HG03558 (cell line): ENCODE data around the gene EIF4G2.

Experiments
- ATAC-seq: cut with Tn5 transposase; IDR thresholded peaks from one replicate; pipeline ENCODE4 v1.9.1; 2021; ENCODE audit warnings: moderate number of reproducible peaks; ENCODE audit not compliant: unreplicated experiment; ENCODE audit errors: extremely low read depth

The EIF4G2 gene

DNA sequence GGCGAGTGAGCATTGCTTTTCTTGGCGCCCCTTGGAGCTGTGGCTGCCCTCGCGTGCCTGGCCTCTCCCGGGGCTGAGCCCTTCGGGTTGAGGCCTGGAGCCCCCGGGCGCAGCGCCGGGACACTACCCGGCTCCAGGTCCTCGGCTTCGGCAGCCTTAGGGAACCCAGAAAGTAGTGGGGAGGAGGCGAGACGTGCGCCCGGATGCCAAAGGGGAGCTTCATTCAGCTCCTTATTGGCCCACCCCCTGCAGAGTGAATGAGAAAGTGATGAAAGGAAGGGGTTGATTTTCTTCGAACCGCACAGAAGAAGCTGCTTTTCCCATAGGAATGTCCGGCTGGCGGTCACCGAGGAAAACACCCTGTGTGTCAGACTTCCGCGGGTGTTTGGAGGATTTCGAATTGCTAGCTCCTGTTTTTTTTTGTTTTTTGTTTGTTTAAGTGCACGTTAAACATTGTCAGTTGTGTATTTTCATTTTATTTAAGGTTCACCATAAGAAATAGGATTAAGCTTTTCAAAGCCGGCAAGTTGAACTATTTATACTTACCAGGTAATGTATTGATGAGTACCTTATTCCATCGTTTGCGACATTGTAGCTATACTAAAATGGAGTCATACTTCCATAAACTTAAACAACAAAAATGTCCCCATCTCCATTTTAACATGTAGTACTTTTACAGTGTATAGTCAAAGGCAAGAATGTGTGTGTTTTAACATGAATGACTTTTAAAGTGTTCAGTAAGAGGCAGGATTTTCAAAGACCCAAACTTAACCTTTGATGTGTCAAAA is 841 bp upstream of the EIF4G2 start:
- no peak for ATAC-seq

DNA sequence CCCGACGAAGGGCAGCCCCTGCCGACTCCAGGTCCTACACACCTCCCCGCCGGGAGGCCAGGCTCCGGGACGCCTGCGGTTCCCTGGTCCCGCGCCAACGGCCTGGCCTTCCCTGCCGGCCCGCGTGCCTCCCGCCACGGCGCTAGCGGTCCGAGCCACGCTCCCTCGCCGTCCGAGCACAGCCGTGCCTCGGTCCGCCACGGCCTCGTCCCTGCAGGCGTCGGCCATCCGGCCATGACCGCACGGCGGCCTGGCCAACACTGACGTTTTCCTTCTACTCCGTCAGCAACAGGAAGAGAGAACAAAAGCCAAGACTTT is 532 bp downstream of the EIF4G2 start:
- ATAC-seq: peak; percentile 0

DNA sequence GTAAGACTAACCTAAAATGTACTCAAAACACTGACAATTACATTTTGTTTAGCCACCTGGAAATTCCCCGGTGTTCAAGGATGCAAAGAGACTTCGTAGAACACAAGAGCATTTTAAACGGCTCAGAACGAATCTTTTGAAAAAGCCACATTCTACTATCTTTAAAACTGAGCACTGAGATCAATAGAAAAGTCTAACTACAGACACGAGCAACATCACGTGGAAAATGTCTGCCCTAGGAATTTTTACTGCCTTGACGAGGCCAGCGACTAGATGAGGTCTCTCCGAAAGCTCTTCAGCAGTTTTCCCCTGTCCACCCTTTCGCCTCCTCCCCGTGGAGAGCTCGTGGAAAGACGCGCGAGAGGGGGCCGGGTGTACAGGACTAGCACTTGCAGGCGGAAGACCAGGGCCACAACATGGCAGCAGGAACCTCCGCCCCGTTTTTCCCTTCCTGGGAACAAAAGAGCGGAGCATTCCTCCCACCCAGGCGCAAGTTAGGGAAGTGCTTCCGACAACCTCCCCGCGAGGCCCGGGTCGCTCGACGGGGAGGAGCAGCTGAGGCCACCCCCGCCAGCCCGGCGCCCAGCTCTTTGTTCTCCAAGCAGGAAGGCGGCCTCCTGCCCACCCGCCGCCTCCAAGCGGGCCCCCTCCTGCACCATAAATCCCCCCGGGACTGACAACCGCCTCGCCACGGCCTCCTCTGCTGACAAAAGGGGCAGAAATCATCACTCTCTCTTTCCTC is 1.1 kb downstream of the EIF4G2 start:
- ATAC-seq: no peak

DNA sequence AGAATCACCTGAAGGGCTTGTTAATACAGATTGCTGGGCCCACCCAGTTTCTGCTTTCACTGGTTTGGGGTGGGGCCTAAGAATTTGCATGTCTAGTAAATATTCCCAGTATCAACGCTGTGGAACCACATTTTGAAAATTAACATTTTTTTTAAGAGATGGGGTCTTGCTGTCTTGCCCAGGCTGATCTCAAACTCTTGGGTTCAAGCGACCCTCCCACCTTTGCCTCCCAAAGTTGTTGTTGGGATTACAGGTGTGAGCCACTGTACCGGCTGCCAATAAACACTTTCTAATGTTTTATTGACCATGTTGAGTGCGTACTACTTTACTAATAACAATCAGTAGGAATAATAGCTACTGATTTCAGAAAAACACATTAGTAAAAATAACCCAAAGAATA is 2.5 kb downstream of the EIF4G2 start:
- no peak for ATAC-seq

DNA sequence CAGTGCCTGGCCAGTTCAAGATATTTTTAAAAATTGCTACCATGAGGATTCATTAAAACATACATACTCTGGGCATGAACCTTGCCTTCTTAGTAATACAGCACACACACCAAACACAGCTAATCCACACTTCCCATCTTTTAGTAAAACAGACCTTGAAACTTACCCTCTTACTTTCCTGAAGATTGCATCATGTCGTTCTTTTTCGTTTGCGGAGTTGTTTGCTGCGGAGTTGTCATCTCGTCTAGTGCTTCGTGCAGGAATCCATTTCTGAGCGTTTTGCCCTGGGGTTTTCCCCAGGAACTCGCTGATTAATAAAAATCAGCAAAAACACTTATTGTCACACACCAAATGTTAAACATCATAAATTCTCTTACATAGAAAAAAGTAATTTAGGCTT is 3.0 kb downstream of the EIF4G2 start:
- no peak for ATAC-seq

DNA sequence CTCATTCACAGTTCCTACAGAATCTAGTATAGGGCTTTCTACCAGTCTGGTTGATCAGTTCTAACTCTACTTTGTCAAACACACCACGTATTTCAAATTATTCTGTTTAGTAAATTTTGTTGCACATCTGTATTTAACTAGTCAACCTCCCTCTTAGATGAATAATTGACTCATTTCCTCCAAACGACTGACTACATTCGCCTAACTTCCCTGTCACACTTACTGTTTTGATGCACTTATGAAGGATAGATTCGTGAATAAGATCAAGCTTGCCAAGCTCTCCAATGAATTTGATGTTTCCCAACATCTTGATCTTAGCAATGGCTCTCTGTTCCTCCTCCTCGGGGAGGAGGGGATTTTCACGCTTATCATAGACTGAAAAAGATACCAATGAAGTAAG is 5.0 kb downstream of the EIF4G2 start:
- no peak for ATAC-seq

DNA sequence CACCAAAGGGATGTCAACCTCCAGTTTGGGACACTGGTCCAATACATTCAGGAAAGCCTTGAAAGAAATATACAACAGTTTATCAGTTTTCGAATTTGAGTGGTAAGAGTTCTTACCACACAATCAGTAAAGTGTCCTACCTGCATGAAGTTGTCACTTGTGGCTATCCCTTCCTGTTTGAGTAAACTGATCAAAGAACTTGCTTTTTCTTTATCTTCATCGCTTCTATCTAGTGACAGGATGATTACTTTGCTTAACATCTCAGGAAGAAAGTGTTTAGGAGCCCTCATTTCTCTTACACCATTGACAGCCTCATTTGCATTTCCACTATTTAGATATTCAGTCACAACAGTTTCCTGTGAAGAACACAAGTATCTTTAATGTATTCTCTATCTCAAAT is 8.4 kb downstream of the EIF4G2 start:
- no peak for ATAC-seq

DNA sequence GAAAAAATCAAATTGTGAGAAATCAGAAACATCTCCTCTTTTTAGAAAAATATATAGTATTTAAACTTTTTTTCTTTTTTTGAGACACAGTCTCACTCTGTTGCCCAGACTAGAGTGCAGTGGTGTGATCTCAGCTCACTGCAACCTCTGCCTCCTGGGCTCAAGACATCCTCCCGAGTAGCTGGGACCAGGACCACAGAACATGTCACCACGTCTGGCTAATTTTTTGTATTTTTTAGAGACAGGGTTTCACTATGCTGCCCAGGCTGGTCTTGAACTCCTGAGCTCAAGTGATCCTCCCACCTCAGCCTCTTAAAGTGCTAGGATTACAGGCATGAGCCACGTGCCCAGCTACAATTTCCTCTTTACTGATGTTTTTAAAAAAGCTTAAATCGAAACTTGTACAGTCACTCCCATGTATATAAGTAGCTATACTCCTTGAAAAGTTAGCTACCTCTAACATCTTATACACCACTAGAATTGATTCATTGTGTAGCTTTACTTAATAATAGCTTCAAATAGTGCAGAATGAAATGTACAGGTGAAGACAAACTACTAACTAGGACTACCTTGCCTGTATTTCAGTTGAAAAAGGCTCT is 10.3 kb downstream of the EIF4G2 start:
- no peak for ATAC-seq

DNA sequence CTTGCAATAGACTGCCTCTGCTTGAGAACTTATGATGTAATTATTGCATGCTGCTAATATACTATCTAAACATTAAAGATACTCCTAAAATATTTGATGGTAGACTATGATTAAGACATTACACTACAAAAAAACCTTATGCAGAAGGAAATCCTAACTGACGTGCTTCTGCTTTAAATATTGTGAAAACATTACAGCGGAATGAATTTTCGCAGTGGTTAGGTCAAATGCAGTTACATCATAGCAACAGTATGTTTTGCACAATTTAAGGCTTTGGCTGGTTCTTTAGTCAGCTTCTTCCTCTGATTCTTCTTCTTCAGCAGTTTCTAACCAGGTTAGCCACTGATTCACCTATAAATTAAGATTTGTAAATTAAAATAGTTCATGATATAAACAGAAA is 11.2 kb downstream of the EIF4G2 start:
- ATAC-seq: no peak

DNA sequence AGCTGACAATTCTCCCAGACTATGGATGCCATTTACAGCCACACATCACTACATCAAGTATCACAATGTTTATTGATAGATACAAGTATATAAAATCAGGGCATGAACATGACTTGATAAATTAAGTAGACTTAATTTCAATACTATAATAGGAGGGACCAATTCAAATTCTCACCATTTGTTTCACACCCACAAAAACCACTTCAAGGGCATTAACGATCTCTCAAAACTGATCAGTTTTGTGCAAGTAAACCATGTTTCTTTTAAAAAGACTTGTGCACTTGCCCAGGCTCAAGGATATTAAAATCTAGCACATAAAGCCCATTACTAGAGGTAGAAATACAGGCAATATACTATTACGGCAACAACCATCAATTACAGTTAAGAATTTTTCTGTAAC is 11.7 kb downstream of the EIF4G2 start:
- no peak for ATAC-seq

DNA sequence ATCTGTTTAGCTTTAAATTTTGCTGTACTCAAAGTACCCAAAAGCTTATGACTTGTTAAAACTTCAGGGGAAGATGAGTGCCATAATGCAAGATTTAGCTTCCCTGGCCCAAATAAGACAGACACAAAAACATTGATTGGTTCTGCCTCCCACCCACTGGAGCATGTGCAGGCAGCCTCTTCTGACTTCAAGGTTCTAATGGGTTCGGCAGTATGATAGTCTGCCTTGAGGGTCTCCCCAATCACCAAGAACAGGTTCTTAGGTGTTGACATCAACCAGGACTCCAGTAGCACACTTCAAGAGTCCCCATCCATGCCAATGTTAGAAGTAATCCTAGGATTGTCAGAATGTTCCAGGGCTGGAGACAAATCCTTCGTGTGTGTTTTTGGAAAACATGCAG is 12.5 kb downstream of the EIF4G2 start:
- no peak for ATAC-seq

DNA sequence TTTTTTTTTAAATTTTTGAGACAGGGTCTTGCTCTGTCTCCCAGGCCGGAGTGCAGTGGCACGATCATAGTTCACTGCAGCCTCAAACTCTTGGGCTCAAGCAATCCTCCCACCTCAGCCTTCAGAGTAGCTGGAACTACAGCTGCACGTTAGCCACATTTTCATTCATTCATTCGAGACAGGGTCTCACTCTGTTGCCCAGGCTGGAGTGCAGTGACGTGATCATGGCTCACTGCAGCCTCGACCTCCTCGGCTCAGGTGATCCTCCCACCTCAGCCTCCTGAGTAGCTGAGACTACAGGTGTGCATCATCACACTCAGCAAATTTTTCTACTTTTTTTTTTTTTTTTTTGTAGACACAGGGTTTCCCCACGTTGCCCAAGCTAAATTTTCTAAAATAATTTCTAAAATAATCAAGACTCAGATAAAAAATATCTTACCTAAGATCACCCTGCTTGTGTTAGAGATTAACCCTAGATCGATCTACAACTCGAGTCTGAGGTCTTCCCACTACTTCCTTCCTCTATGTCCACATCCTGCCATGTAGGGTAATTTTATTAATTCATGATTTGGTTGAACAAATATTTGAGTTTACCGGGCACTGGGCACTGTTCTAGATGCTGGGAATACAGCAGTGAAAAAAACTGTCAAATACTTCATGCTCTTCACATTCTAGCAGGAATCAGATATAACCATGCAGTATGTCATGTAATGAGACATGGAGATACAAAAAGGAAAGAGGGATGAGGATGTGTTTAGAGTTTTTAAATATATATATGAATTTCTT is 15.1 kb downstream of the EIF4G2 start:
- ATAC-seq: no peak

DNA sequence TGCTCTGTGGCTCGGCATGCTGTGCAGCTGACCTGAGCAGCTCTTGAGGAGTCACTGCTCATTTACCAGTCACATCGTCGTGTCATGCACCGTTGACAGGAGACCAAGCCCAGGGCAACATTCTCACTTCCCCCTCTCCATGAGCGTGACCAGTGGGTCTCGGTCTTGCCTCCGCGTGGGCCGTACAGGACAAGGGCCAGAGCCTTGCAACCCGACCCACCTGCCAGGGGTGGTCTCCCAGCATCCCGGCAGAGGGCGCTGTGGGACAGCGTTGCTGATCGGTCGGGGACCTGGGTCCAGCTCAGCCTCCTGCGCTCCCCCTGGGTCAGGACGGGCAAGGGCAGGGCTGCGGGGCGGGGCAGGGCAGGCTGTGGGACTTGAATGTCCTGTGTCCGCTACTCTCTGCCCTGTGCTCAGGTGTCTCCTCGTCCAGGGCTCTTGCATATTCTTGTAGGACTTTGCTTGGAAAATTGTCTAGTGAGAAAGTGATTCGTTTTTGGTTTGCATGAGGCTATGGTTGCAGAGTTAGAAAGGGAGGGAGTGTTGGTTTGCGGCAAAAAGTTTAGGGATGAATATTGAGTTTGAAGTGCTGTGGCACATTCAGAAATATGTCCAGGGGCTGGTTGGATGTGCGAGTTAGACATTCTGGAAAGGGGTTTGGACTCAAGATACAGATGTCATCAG is 16.2 kb downstream of the EIF4G2 start:
- ATAC-seq: peak; percentile 49

DNA sequence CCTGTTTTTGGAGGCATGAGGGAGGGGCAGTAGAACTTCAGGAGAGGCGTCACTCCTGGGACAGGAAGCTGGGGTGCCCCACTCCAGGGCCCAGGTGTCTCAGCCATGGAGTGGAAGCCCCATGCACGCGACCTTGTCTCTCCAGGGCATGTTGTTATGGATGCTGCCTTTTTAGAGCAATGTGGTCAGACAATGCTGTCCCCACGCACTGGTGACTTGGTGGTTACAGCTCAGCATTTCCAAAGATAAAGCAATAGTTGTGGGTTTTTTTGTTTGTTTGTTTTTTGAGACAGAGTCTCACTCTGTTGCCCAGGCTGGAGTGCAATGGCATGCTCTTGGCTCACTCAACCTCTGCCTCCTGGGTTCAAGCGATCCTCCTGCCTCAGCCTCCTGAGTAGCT is 22.3 kb downstream of the EIF4G2 start:
- ATAC-seq: no peak

DNA sequence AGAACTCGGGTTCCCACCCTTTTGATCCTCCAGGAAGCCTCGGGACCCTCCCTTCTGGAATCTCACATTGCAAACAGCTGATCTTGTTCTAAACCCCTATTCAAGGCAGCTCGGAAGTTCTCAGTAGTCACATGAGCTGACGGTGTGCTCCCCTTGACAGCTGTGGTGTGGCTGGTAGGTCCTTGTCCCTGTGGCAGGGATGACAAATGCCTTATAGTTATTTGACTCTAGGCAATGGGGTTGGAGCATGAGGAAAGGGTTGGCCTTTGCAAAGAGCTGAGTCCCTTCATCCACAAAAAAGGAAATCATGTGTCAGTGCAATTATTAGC is 23.6 kb downstream of the EIF4G2 start:
- ATAC-seq: no peak

DNA sequence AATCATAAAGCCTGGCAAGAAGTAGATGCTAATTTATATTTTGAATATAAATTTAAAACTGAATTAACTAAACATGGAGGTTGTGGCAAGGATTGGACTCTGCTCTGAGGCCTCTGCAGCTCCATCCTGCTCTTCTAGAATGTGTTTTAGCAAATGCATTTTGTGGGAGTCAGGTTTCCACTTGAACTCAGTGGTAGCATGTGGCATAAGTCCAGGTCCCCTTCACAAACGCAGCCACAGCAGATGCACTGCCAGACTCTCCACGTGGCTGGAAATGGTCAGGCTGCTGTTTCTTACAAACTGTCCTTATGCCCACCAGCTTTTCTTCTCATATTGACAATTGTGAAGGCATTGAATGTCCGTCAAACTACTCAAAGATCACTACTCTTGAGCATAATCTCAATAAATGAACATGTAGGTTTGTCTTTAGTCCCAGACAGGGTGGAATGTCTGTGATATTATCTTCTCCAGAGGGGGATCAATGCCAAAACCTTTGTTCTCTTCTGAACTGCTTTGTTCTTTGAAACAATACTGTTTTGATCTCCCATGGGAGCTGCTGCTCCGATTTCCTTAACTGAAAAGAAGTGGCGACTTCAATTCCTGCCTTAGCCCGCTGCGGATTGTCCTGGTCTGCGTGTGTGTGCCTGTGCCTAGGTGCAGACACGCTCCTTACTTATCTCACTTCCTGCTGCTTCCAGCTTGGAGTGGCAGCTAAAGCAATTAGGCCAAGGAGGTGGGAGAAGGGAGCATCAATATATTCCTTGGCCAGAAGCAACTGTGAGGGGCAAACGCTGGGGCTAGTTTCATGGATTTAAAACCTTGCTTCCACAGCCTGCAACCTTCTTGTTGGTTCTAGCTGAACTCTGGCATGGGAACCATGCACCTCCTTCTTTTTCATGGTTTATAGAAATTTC is 24.2 kb downstream of the EIF4G2 start:
- no peak for ATAC-seq

DNA sequence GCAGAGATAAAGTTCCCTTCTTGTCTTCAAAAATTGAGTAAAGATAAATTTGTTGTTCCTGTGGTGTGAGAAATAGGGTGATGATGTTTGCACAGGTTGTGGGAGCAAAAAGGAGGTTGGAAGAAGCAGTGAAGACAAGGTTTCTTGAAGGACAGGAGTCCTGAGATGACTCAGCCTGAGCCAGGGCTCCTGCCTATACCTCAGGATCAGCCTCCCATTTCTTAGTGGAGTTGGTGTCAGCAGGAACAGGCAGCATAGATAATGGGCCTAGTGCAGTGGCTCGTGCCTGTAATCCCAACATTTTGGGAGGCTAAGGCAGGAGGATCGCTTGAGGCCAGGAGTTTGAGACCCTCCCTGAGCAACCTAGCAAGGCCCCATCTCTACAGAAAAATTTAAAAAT is 28.7 kb downstream of the EIF4G2 start:
- ATAC-seq: no peak

DNA sequence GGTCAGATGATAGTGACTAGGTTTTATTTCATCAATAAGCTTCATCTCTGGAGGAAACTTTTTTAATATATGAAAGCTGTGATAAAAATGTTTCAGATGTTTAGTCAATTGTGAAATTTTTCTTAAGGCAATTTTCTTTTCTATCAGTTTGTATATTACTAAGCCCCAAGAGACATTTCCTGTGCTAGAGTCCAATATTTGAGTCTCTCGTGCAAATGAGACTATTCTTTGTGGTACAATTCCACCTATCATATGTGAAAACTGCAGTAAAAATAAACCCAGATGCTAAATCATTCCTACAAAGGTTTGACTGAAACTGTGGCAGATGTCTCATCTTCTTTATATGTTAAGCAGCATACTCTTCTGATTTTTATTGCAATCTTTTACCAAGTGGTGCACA is 29.6 kb downstream of the EIF4G2 start:
- no peak for ATAC-seq

DNA sequence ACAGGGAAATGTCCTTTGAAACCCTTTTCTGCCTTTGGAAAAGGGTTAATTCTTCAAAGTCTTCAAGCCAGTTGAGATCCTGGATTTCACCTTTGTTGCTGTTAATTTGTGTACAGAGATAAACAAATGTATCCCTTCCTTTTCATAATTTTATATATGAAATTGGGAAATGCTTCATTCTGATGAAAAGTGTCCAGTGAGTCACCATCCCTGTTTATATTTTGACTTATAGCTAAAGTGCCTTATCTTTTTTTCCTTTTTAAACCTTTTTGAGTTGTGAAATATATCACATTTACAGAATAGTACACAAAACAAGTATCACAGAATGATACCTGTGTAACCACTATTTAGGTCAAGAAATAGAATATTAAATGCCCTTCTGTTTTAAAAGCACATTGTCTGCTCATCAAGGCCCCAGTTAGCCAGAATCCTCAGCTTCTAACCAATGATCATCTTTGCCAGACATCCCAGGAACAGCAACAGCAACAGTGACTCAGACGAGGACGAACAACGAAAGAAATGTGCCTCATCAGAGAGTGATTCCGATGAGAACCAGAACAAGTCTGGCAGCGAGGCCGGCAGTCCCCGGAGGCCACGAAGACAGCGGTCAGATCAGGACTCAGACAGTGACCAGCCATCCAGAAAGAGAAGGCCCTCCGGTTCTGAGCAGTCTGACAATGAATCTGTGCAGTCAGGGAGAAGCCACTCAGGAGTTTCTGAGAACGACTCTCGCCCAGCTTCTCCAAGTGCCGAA is 30.3 kb downstream of the EIF4G2 start:
- no peak for ATAC-seq
